SU-DHL-6 (cell line): ENCODE data around the gene OSBPL5.

ENCODE experiments used
- H2AFZ ChIP-seq: fragments of 200-600 bp; sonication (generic); 2 replicates; pipeline ENCODE4 v1.6.1; 2014; ENCODE audit warnings: low read depth, mild to moderate bottlenecking, moderate library complexity, mixed read lengths, antibody characterized with exemption, low read length; ENCODE audit not compliant: severe bottlenecking
- H3F3A ChIP-seq: fragments of 200-600 bp; shearing (Covaris generic); 2 replicates; pipeline ENCODE4 v1.6.0; 2016; ENCODE audit warnings: antibody characterized with exemption, mild to moderate bottlenecking; ENCODE audit not compliant: insufficient read depth
- H3K27ac ChIP-seq: fragments of 200-600 bp; sonication (generic); 2 replicates; pipeline ENCODE4 v1.5.1; 2016; ENCODE audit warnings: low read depth, mild to moderate bottlenecking, low read length, moderate library complexity, mixed read lengths
- H3K27me3 ChIP-seq: fragments of 200-600 bp; sonication (generic), shearing (Covaris generic); 2 replicates; pipeline ENCODE4 v1.6.0; 2014; ENCODE audit warnings: mild to moderate bottlenecking, low read length
- H3K36me3 ChIP-seq: fragments of 200-600 bp; sonication (generic); 2 replicates; pipeline ENCODE4 v1.6.1; 2014; ENCODE audit warnings: mild to moderate bottlenecking, low read length, mixed read lengths
- H3K4me2 ChIP-seq: fragments of 300-600, 200-600 bp; shearing (Covaris generic), sonication (generic); 2 replicates; pipeline ENCODE4 v1.6.0; 2014; ENCODE audit warnings: low read length, low read depth, mild to moderate bottlenecking; ENCODE audit not compliant: poor library complexity, severe bottlenecking
- H3K4me3 ChIP-seq: fragments of 200-600 bp; sonication (generic); 2 replicates; pipeline ENCODE4 v1.5.1; 2014; ENCODE audit warnings: antibody characterized with exemption, low read length, mild to moderate bottlenecking, mixed read lengths; ENCODE audit not compliant: insufficient read depth, poor library complexity, severe bottlenecking
- H3K79me2 ChIP-seq: fragments of 200-600 bp; sonication (generic); 2 replicates; pipeline ENCODE4 v1.6.1; 2014; ENCODE audit warnings: mild to moderate bottlenecking, low read length, moderate library complexity; ENCODE audit not compliant: insufficient read depth
- H3K9ac ChIP-seq: fragments of 200-600 bp; sonication (generic); 2 replicates; pipeline ENCODE4 v1.7.0; 2014; ENCODE audit warnings: mild to moderate bottlenecking, low read length
- H3K9me2 ChIP-seq: fragments of 200-600 bp; sonication (generic); replicated peaks from 2 replicates; pipeline ENCODE4 v1.6.1; 2014; ENCODE audit warnings: low read length; ENCODE audit not compliant: insufficient read depth
- H3K9me3 ChIP-seq: fragments of 200-600 bp; sonication (generic); 2 replicates; pipeline ENCODE4 v1.6.1; 2014; ENCODE audit warnings: low read length, mixed read lengths; ENCODE audit not compliant: insufficient read depth
- H4K20me1 ChIP-seq: fragments of 200-600 bp; sonication (generic); 2 replicates; pipeline ENCODE4 v1.6.1; 2014; ENCODE audit warnings: low read depth, mild to moderate bottlenecking, antibody characterized with exemption, low read length, moderate library complexity, mixed read lengths
- CTCF ChIP-seq: fragments of 200-600 bp; sonication (generic); IDR thresholded peaks from one replicate; pipeline ENCODE4 v1.5.1; 2017; ENCODE audit warnings: antibody characterized with exemption, mild to moderate bottlenecking, low read length, moderate library complexity; ENCODE audit not compliant: insufficient read depth, poor library complexity, severe bottlenecking
- EZH2phosphoT487 ChIP-seq: fragments of 200-600 bp; sonication (generic), shearing (Covaris generic); conservative IDR thresholded peaks from 2 replicates; pipeline ENCODE4 v1.6.1; 2018; ENCODE audit warnings: mild to moderate bottlenecking, antibody characterized with exemption, low read length, moderate library complexity, mixed read lengths

OSBPL5 gene

GRCh38 chr11:3060436-3061025, 104.6 kb downstream of the OSBPL5 start:
- H3K9ac ChIP-seq = no peak overlapping the region
- TF ChIP-seq CTCF (no peak), EZH2phosphoT487 (no peak)
- H2AFZ ChIP-seq = no peak overlapping the region

GRCh38 chr11:3058753-3059664, 106.1 kb downstream of the OSBPL5 start:
- Histone ChIP-seq H3K27me3 (no peaks in the 10 kb centered on the region), H3K4me3 (no peak overlapping the region), H3F3A (no peaks in the 10 kb centered on the region), H3K36me3 (no peaks in the 10 kb centered on the region), H3K79me2 (peaks cover 31% of the 10 kb centered on the region), H3K9ac (no peak overlapping the region), H3K9me2 (no peaks in the 10 kb centered on the region), H3K4me2 (no peak overlapping the region), H3K27ac (no peak overlapping the region), H3K9me3 (no peaks in the 10 kb centered on the region), H4K20me1 (no peaks in the 10 kb centered on the region), H2AFZ (no peak overlapping the region)
- no peak for TF ChIP-seq EZH2phosphoT487

More at GRCh38 chr11:3060436-3061025, 104.6 kb downstream of the OSBPL5 start:
- H3F3A ChIP-seq = no peaks in the 10 kb centered on the region
- no peak overlapping the region for H3K27ac ChIP-seq
- H4K20me1 ChIP-seq = no peaks in the 10 kb centered on the region
- H3K4me2 ChIP-seq = no peak overlapping the region
- no peaks in the 10 kb centered on the region for H3K36me3 ChIP-seq
- H3K9me2 ChIP-seq = no peaks in the 10 kb centered on the region
- H3K27me3 ChIP-seq = no peaks in the 10 kb centered on the region
- H3K4me3 ChIP-seq = no peak overlapping the region
- H3K79me2 ChIP-seq = peaks cover 17% of the 10 kb centered on the region
- no peaks in the 10 kb centered on the region for H3K9me3 ChIP-seq

GRCh38 chr11:3057069-3057963, 107.8 kb downstream of the OSBPL5 start, which contains the start of gene CARS1:
CARS1 (minus strand) TSS chr11:3057423; CDS start chr11:3057367, 56 bp downstream.
- Histone ChIP-seq H2AFZ (peak within 1 kb of the TSS; percentile 89), H3K79me2 (peaks cover 44% of the 10 kb centered on the region)
- TF ChIP-seq EZH2phosphoT487 (no peak), CTCF (no peak)

More at GRCh38 chr11:3057069-3057963, 107.8 kb downstream of the OSBPL5 start, which contains the start of gene CARS1:
- Histone ChIP-seq H3K27ac (peak within 1 kb of the TSS; percentile 51), H3K9me2 (no peaks in the 10 kb centered on the region), H3K9ac (peak within 1 kb of the TSS; percentile 86), H3F3A (no peaks in the 10 kb centered on the region), H3K27me3 (no peaks in the 10 kb centered on the region), H3K4me2 (peak within 1 kb of the TSS; percentile 74), H4K20me1 (no peaks in the 10 kb centered on the region), H3K9me3 (no peaks in the 10 kb centered on the region), H3K36me3 (no peaks in the 10 kb centered on the region), H3K4me3 (peak within 1 kb of the TSS; percentile 90)
